ENCODE results near the gene SAXO1. TPM values are rescaled to one million over a fixed set of nuclear protein-coding genes. Genes with fewer than 3 reads are reported as not detected.
"Not testable (repeated sequence)": the region's sequence is repeated elsewhere in the genome, so short reads cannot be mapped to it uniquely, and the experiment has no call there.

Gene SAXO1
- total RNA-seq, 1 donor from 2014 or later: not detected

- Mint-ChIP-seq H3K27ac (ENCODE audit: unreplicated experiment) (no peak overlapping the region), H3K9me3 (ENCODE audit: unreplicated experiment) (peaks cover 20% of the 10 kb centered on the region)
Observed at GRCh38 chr9:19000133-19000532, 32.9 kb downstream of the SAXO1 start.

GRCh38 chr9:18999173-18999785 lies 33.7 kb downstream of the SAXO1 start:
- no peak overlapping the region for H3K4me3 Mint-ChIP-seq (ENCODE audit: unreplicated experiment)
- no peak for TF ChIP-seq CTCF (IDR thresholded peaks at IDR 0.05; ENCODE audit: unreplicated experiment)
- H3K27ac Mint-ChIP-seq (ENCODE audit: unreplicated experiment): no peak overlapping the region
- peaks cover 7% of the 10 kb centered on the region for H3K27me3 Mint-ChIP-seq (ENCODE audit: unreplicated experiment)
- peaks cover 20% of the 10 kb centered on the region for H3K9me3 Mint-ChIP-seq (ENCODE audit: unreplicated experiment)
- no peak for DNase-seq (ENCODE audit: low spot score)
- H3K36me3 Mint-ChIP-seq (ENCODE audit: low read depth, unreplicated experiment): peaks cover 9% of the 10 kb centered on the region
- no peaks in the 10 kb centered on the region for H3K4me1 Mint-ChIP-seq (ENCODE audit: unreplicated experiment)

More at GRCh38 chr9:19000133-19000532, 32.9 kb downstream of the SAXO1 start:
- Mint-ChIP-seq H3K27me3 (ENCODE audit: unreplicated experiment) (peaks cover 7% of the 10 kb centered on the region), H3K4me1 (ENCODE audit: unreplicated experiment) (no peaks in the 10 kb centered on the region), H3K4me3 (ENCODE audit: unreplicated experiment) (no peak overlapping the region), H3K36me3 (ENCODE audit: low read depth, unreplicated experiment) (peaks cover 9% of the 10 kb centered on the region)
- no peak for TF ChIP-seq CTCF (IDR thresholded peaks at IDR 0.05; ENCODE audit: unreplicated experiment)
- no peak for DNase-seq (ENCODE audit: low spot score)

GRCh38 chr9:18997151-18997550 lies 35.9 kb downstream of the SAXO1 start:
- H3K27me3 Mint-ChIP-seq (ENCODE audit: unreplicated experiment): peaks cover 10% of the 10 kb centered on the region
- DNase-seq (ENCODE audit: low spot score): no peak
- H3K27ac Mint-ChIP-seq (ENCODE audit: unreplicated experiment): no peak overlapping the region
- TF ChIP-seq CTCF (IDR thresholded peaks at IDR 0.05; ENCODE audit: unreplicated experiment): no peak
- H3K36me3 Mint-ChIP-seq (ENCODE audit: low read depth, unreplicated experiment): peaks cover 9% of the 10 kb centered on the region
- H3K9me3 Mint-ChIP-seq (ENCODE audit: unreplicated experiment): peaks cover 20% of the 10 kb centered on the region
- no peak overlapping the region for H3K4me3 Mint-ChIP-seq (ENCODE audit: unreplicated experiment)
- H3K4me1 Mint-ChIP-seq (ENCODE audit: unreplicated experiment): no peaks in the 10 kb centered on the region

GRCh38 chr9:18996211-18996610 lies 36.8 kb downstream of the SAXO1 start:
- DNase-seq (ENCODE audit: low spot score): no peak
- Mint-ChIP-seq H3K27me3 (ENCODE audit: unreplicated experiment) (peaks cover 10% of the 10 kb centered on the region), H3K27ac (ENCODE audit: unreplicated experiment) (no peak overlapping the region), H3K4me1 (ENCODE audit: unreplicated experiment) (no peaks in the 10 kb centered on the region), H3K4me3 (ENCODE audit: unreplicated experiment) (no peak overlapping the region), H3K36me3 (ENCODE audit: low read depth, unreplicated experiment) (peaks cover 9% of the 10 kb centered on the region), H3K9me3 (ENCODE audit: unreplicated experiment) (peaks cover 15% of the 10 kb centered on the region)
- TF ChIP-seq CTCF (IDR thresholded peaks at IDR 0.05; ENCODE audit: unreplicated experiment): no peak

- TF ChIP-seq CTCF (IDR thresholded peaks at IDR 0.05; ENCODE audit: unreplicated experiment): no peak
- peaks cover 10% of the 10 kb centered on the region for H3K9me3 Mint-ChIP-seq (ENCODE audit: unreplicated experiment)
- no peaks in the 10 kb centered on the region for H3K4me1 Mint-ChIP-seq (ENCODE audit: unreplicated experiment)
- peaks cover 9% of the 10 kb centered on the region for H3K36me3 Mint-ChIP-seq (ENCODE audit: low read depth, unreplicated experiment)
- no peak overlapping the region for H3K4me3 Mint-ChIP-seq (ENCODE audit: unreplicated experiment)
- DNase-seq (ENCODE audit: low spot score): no peak
- peaks cover 9% of the 10 kb centered on the region for H3K27me3 Mint-ChIP-seq (ENCODE audit: unreplicated experiment)
- no peak overlapping the region for H3K27ac Mint-ChIP-seq (ENCODE audit: unreplicated experiment)
Observed at GRCh38 chr9:18994263-18994916, 38.6 kb downstream of the SAXO1 start.

GRCh38 chr9:18991197-18991596 lies 41.8 kb downstream of the SAXO1 start:
- H3K9me3 Mint-ChIP-seq (ENCODE audit: unreplicated experiment); H3K36me3 Mint-ChIP-seq (ENCODE audit: low read depth, unreplicated experiment); H3K4me1 Mint-ChIP-seq (ENCODE audit: unreplicated experiment); H3K27me3 Mint-ChIP-seq (ENCODE audit: unreplicated experiment); DNase-seq (ENCODE audit: low spot score); H3K27ac Mint-ChIP-seq (ENCODE audit: unreplicated experiment); H3K4me3 Mint-ChIP-seq (ENCODE audit: unreplicated experiment): not testable (repeated sequence)

Measured in endothelial cell (in vitro differentiated cells).